Measurements from ENCODE around the gene SUGT1. TPM values are rescaled to one million over a fixed set of nuclear protein-coding genes. Genes with fewer than 3 reads are reported as not detected.
"Not testable (repeated sequence)": the region's sequence is repeated elsewhere in the genome, so short reads cannot be mapped to it uniquely, and the experiment has no call there.

The SUGT1 gene
- total RNA-seq, 1 donor from 2014 or later = 67.8 TPM

GRCh38 chr13:52696566-52696965 lies 43.9 kb downstream of the SUGT1 start:
- Mint-ChIP-seq H3K36me3 (ENCODE audit: insufficient read depth) (no peaks in the 10 kb centered on the region), H3K4me3 (ENCODE audit: low read depth) (no peak overlapping the region), H3K27me3 (no peaks in the 10 kb centered on the region), H3K4me1 (ENCODE audit: low read depth) (no peaks in the 10 kb centered on the region), H3K27ac (no peak overlapping the region), H3K9me3 (ENCODE audit: low read depth) (no peaks in the 10 kb centered on the region)
- DNase-seq (ENCODE audit: low spot score, unreplicated experiment) = no peak
- TF ChIP-seq, protein P1, sequence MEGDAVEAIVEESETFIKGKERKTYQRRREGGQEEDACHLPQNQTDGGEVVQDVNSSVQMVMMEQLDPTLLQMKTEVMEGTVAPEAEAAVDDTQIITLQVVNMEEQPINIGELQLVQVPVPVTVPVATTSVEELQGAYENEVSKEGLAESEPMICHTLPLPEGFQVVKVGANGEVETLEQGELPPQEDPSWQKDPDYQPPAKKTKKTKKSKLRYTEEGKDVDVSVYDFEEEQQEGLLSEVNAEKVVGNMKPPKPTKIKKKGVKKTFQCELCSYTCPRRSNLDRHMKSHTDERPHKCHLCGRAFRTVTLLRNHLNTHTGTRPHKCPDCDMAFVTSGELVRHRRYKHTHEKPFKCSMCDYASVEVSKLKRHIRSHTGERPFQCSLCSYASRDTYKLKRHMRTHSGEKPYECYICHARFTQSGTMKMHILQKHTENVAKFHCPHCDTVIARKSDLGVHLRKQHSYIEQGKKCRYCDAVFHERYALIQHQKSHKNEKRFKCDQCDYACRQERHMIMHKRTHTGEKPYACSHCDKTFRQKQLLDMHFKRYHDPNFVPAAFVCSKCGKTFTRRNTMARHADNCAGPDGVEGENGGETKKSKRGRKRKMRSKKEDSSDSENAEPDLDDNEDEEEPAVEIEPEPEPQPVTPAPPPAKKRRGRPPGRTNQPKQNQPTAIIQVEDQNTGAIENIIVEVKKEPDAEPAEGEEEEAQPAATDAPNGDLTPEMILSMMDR (IDR thresholded peaks at IDR 0.05; ENCODE audit: unreplicated experiment) = no peak

DNA sequence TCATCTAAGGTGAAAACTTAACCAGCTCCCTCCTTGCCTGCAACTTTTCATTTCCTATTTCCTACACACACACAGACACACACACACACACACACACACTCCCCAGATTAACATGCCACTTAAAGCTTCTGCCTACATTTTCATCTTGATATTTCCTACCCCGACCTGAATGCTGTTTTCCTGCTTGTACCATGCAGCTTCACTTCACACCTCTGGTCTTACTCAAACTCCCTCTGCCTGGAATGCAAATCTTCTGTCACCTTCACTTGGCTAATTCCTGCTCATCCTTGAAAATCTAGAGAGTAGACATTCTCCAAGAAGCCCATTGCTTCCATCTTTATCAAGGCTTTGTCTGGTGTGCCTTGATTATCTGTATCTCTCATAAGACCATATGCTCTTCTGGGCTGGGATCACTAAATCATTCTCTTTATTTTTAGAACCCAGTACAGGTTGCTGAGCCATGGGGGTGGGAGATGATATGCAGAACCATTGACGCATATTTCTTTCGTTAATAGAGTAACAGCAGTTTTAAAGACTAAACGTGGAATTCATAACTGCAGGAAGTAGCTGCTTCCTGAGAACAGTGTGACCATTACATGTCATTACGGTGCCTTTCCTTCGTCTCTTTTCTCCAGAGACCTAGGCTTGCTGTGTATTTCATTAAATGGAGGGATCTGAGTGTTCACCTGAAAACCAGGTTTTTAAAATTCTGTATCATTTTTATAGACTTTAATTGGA lies 49.3 kb downstream of the SUGT1 start:
- TF ChIP-seq, protein P1 (IDR thresholded peaks at IDR 0.05; ENCODE audit: unreplicated experiment) = no peak
- Mint-ChIP-seq H3K36me3 (ENCODE audit: insufficient read depth) (no peaks in the 10 kb centered on the region), H3K4me3 (ENCODE audit: low read depth) (no peak overlapping the region), H3K4me1 (ENCODE audit: low read depth) (peaks cover 15% of the 10 kb centered on the region), H3K9me3 (ENCODE audit: low read depth) (no peaks in the 10 kb centered on the region), H3K27ac (no peak overlapping the region), H3K27me3 (no peaks in the 10 kb centered on the region)
- no peak for DNase-seq (ENCODE audit: low spot score, unreplicated experiment)

DNA sequence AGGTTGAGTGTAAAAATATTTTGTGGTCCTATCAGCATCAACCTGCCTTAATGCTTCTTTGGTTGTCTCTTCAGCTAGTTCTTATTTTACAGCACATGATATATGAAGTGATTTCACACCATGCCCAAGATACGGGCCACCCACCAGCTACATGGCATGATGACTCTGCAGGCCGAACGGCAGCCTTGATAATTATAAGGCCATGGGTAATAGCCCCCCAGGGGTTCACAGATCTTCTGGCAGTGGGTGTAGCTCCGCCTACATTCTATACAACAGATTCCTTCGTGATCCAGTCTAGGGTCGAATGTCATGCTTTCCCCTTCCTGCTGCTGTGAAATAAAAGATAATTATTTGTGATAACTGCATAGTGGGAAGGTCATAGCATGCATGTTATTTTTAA lies 50.8 kb downstream of the SUGT1 start:
- Mint-ChIP-seq H3K4me1 (ENCODE audit: low read depth) (peaks cover 15% of the 10 kb centered on the region), H3K4me3 (ENCODE audit: low read depth) (no peak overlapping the region), H3K9me3 (ENCODE audit: low read depth) (no peaks in the 10 kb centered on the region), H3K36me3 (ENCODE audit: insufficient read depth) (no peaks in the 10 kb centered on the region), H3K27ac (no peak overlapping the region), H3K27me3 (no peaks in the 10 kb centered on the region)
- TF ChIP-seq, protein P1 (IDR thresholded peaks at IDR 0.05; ENCODE audit: unreplicated experiment) = no peak
- no peak for DNase-seq (ENCODE audit: low spot score, unreplicated experiment)

GRCh38 chr13:52706081-52706480 lies 53.4 kb downstream of the SUGT1 start:
- DNase-seq (ENCODE audit: low spot score, unreplicated experiment) = no peak
- Mint-ChIP-seq H3K9me3 (ENCODE audit: low read depth) (no peaks in the 10 kb centered on the region), H3K27ac (no peak overlapping the region), H3K27me3 (no peaks in the 10 kb centered on the region), H3K4me3 (ENCODE audit: low read depth) (no peak overlapping the region), H3K4me1 (ENCODE audit: low read depth) (peaks cover 15% of the 10 kb centered on the region), H3K36me3 (ENCODE audit: insufficient read depth) (no peaks in the 10 kb centered on the region)
- TF ChIP-seq, protein P1 (IDR thresholded peaks at IDR 0.05; ENCODE audit: unreplicated experiment) = no peak

DNA sequence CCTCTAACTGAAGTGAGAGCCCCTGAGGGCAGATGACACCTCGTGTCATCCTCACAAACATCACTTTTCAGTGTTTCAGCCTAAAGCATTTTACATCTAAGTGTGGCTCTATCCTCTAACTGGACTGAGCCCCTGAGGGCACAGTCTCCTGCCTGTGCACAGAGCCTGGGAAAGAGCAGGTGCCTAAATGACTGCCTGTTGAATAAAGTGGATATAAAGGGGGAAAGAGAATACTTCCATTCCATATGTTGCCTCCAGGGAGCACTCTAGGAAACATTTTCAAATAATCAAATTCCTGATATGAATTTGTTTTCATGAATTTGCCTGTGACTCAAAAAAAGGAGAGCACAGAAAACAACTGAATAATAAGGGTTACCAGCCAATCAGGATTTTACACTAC lies 54.7 kb downstream of the SUGT1 start:
- no peak overlapping the region for H3K27ac Mint-ChIP-seq
- H3K4me3 Mint-ChIP-seq (ENCODE audit: low read depth) = no peak overlapping the region
- no peaks in the 10 kb centered on the region for H3K36me3 Mint-ChIP-seq (ENCODE audit: insufficient read depth)
- DNase-seq (ENCODE audit: low spot score, unreplicated experiment) = no peak
- H3K9me3 Mint-ChIP-seq (ENCODE audit: low read depth) = no peaks in the 10 kb centered on the region
- H3K4me1 Mint-ChIP-seq (ENCODE audit: low read depth) = peaks cover 15% of the 10 kb centered on the region
- H3K27me3 Mint-ChIP-seq = no peaks in the 10 kb centered on the region
- TF ChIP-seq, protein P1 (IDR thresholded peaks at IDR 0.05; ENCODE audit: unreplicated experiment) = no peak

- H3K4me3 Mint-ChIP-seq (ENCODE audit: low read depth); H3K27ac Mint-ChIP-seq; DNase-seq (ENCODE audit: low spot score, unreplicated experiment); H3K36me3 Mint-ChIP-seq (ENCODE audit: insufficient read depth); H3K27me3 Mint-ChIP-seq; H3K9me3 Mint-ChIP-seq (ENCODE audit: low read depth); H3K4me1 Mint-ChIP-seq (ENCODE audit: low read depth): not testable (repeated sequence)
These were observed 55.6 kb downstream of the SUGT1 start for GRCh38 chr13:52708266-52708665.
